B cell (primary cell): ENCODE data around the gene CNTNAP2. TPM values are rescaled to one million over a fixed set of nuclear protein-coding genes. Genes with fewer than 3 reads are reported as not detected.

Experiments
- ATAC-seq: fragments of 200-7000 bp; cut with Tn5 transposase; one replicate; pipeline ENCODE4 v1.10.0; 2021; ENCODE audit warnings: low read depth, mild to moderate bottlenecking, moderate number of reproducible peaks, moderate library complexity
- CTCF ChIA-PET: fragments of 350-600 bp; sonication (Branson Sonifier 250); formaldehyde crosslinking; loops from one replicate; lab custom pipeline; 2021; ENCODE audit warnings: antibody characterized with exemption, inconsistent platforms; lab: Charles Lee
- POLR2A ChIA-PET: fragments of 350-600 bp; sonication (Branson Sonifier 250); formaldehyde crosslinking; loops from one replicate; lab custom pipeline; 2021; ENCODE audit warnings: antibody characterized with exemption; lab: Charles Lee
- DNase-seq: peaks from one replicate; pipeline ENCODE4 v3.0.0; 2013
- H2AFZ ChIP-seq: 2 replicates; pipeline ENCODE4 v1.6.1; 2012; ENCODE audit warnings: mild to moderate bottlenecking, low read depth, low read length; ENCODE audit not compliant: insufficient read depth, poor library complexity, severe bottlenecking
- H3K27ac ChIP-seq, 2 donors: 1 replicate in 1 of 2; 2 replicates in 1 of 2; pipeline ENCODE4 v1.5.1; 2012 to 2013; ENCODE audit warnings: low read length in 2 of 2, mild to moderate bottlenecking in 2 of 2, moderate library complexity in 1 of 2
- H3K27me3 ChIP-seq, 4 experiments: fragments of 200-600 bp in 1 of 4; sonication (generic) in 1 of 4; replicated peaks in 1 of 4; 1 replicate in 2 of 4; 2 replicates in 2 of 4; pipeline versions ENCODE4 v1.6.1 to v1.7.0; 2013 to 2016; ENCODE audit warnings: low read length in 3 of 4, mild to moderate bottlenecking in 2 of 4, mixed read lengths in 1 of 4, moderate library complexity in 1 of 4; ENCODE audit not compliant: insufficient read depth in 4 of 4, control insufficient read depth in 3 of 4; ENCODE audit errors: control extremely low read depth in 1 of 4
- H3K36me3 ChIP-seq, 2 experiments: replicated peaks in 1 of 2; 1 replicate in 1 of 2; 2 replicates in 1 of 2; pipeline versions ENCODE4 v1.6.1 to v1.7.1; 2013; ENCODE audit warnings: low read length in 1 of 2; ENCODE audit not compliant: insufficient read depth in 2 of 2, control insufficient read depth in 1 of 2; ENCODE audit errors: control extremely low read depth in 1 of 2, extremely low read depth in 1 of 2
- H3K4me1 ChIP-seq, 2 donors: fragments of 200-600 bp in 1 of 2; sonication (generic) in 1 of 2; 1 replicate in 1 of 2; 2 replicates in 1 of 2; pipeline versions ENCODE4 v1.5.1 to v1.6.1; 2013 to 2017; ENCODE audit warnings: low read length in 2 of 2; ENCODE audit not compliant: control insufficient read depth in 2 of 2, insufficient read depth in 2 of 2
- H3K4me2 ChIP-seq: replicated peaks from 2 replicates; pipeline ENCODE3; 2012; ENCODE audit warnings: mild to moderate bottlenecking, low read depth, low read length; ENCODE audit not compliant: poor library complexity, severe bottlenecking
- H3K4me3 ChIP-seq, 5 experiments: fragments of 200-600 bp in 1 of 5; sonication (generic) in 1 of 5; 1 replicate in 3 of 5; 2 replicates in 2 of 5; pipeline versions ENCODE4 v1.5.1 to v1.7.0; 2011 to 2016; ENCODE audit warnings: low read length in 4 of 5, mild to moderate bottlenecking in 4 of 5, low read depth in 2 of 5, control low read depth in 1 of 5, moderate library complexity in 1 of 5; ENCODE audit not compliant: insufficient read depth in 1 of 5; ENCODE audit errors: control extremely low read depth in 1 of 5, extremely low read depth in 1 of 5
- H3K79me2 ChIP-seq: fragments of 200-600 bp; sonication (generic); one replicate; pipeline ENCODE4 v1.6.0; 2016; ENCODE audit warnings: low read length; ENCODE audit not compliant: control insufficient read depth, insufficient read depth
- H3K9ac ChIP-seq: fragments of 200-600 bp; sonication (generic); 2 replicates; pipeline ENCODE4 v1.6.1; 2017; ENCODE audit warnings: mild to moderate bottlenecking, low read length, moderate library complexity
- H3K9me3 ChIP-seq, 3 donors: one replicate each; pipeline versions ENCODE4 v1.6.1 to v1.7.1; 2013; ENCODE audit warnings: low read length in 2 of 3; ENCODE audit not compliant: control insufficient read depth in 2 of 3, insufficient read depth in 1 of 3; ENCODE audit errors: control extremely low read depth in 1 of 3
- H4K20me1 ChIP-seq: 2 replicates; pipeline ENCODE4 v1.6.0; 2012; ENCODE audit warnings: mild to moderate bottlenecking, low read length; ENCODE audit not compliant: insufficient read depth, control insufficient read depth, poor library complexity, severe bottlenecking
- H3K27ac Mint-ChIP-seq: one replicate; pipeline ENCODE4 v1.8.0; 2021; ENCODE audit warnings: mixed read lengths
- H3K27me3 Mint-ChIP-seq: one replicate; pipeline ENCODE4 v1.8.0; 2021; ENCODE audit warnings: mixed read lengths
- H3K4me1 Mint-ChIP-seq: one replicate; pipeline ENCODE4 v1.8.0; 2021; ENCODE audit warnings: mixed read lengths
- H3K4me3 Mint-ChIP-seq: one replicate; pipeline ENCODE4 v1.8.0; 2021; ENCODE audit warnings: mixed read lengths
- H3K9me3 Mint-ChIP-seq: one replicate; pipeline ENCODE4 v1.8.0; 2022; ENCODE audit warnings: mixed read lengths; ENCODE audit not compliant: insufficient read depth
- CTCF ChIP-seq: fragments of 200-600 bp; IDR thresholded peaks from one replicate; pipeline ENCODE4 v1.8.0; 2022; ENCODE audit warnings: antibody characterized with exemption, mild to moderate bottlenecking
- EZH2 ChIP-seq: IDR thresholded peaks from 2 replicates; pipeline ENCODE4 v1.6.1; 2012; ENCODE audit warnings: borderline replicate concordance, low read depth, mild to moderate bottlenecking, moderate library complexity, low read length; ENCODE audit not compliant: insufficient read depth, poor library complexity, severe bottlenecking
- WGBS: methylation state at CpG from one replicate; pipeline ENCODE4 v1.1.5; 2013; ENCODE audit warnings: missing lambda C conversion rate; ENCODE audit not compliant: insufficient coverage; 5-methylcytosine and 5-hydroxymethylcytosine counted together
- intact Hi-C: fragments of 100-400 bp; cut with micrococcal nuclease; formaldehyde crosslinking; loops from one replicate; pipeline ENCODE4 v1.10.0; 2022
- polyA plus RNA-seq: library from polyadenylated mRNA; depleted of rRNA; stranded (reverse); fragments of >200 nt; gene quantifications from 2 replicates; pipeline ENCODE4 v1.2.3, GENCODE V29; 2012
- total RNA-seq, 2 donors: library from RNA; stranded (reverse); fragments of 120-200 nt in 1 of 2; gene quantifications; 1 replicate in 1 of 2; 2 replicates in 1 of 2; pipeline versions ENCODE4 v1.2.3 to v1.2.4, GENCODE V29; 2013 to 2022

Gene CNTNAP2
- total and polyA plus RNA-seq, 2 donors (not counting 1 experiment from before 2014, with no cell fraction given), result 7.4 to 16.6 TPM

GRCh38 chr7:147771344-147771743 lies 1654.7 kb downstream of the CNTNAP2 start:
- Histone ChIP-seq H3K9me3 (no peaks in the 10 kb centered on the region), H3K36me3 (no peaks in the 10 kb centered on the region), H3K4me1 (no peaks in the 10 kb centered on the region), H4K20me1 (no peaks in the 10 kb centered on the region), H3K9ac (no peak overlapping the region), H3K4me3 (no peak overlapping the region), H3K4me2 (no peak overlapping the region), H3K27me3 (no peaks in the 10 kb centered on the region), H2AFZ (no peak overlapping the region), H3K27ac (no peak overlapping the region), H3K79me2 (no peaks in the 10 kb centered on the region)
- no CpG with 5 or more reads among the region's 3 CpGs for WGBS
- ATAC-seq (no peak), DNase-seq (no peak)
- ChIA-PET POLR2A (no interaction called here), CTCF (no interaction called here)
- Mint-ChIP-seq H3K27me3 (no peaks in the 10 kb centered on the region), H3K9me3 (no peaks in the 10 kb centered on the region), H3K27ac (no peak overlapping the region), H3K4me3 (no peak overlapping the region), H3K4me1 (no peaks in the 10 kb centered on the region)
- intact Hi-C loops, result no loop called here
- no peak for TF ChIP-seq CTCF
- TF ChIP-seq EZH2, result no peak

GRCh38 chr7:147774461-147774860 lies 1657.9 kb downstream of the CNTNAP2 start:
- no peak for ATAC-seq
- no peak overlapping the region for H2AFZ ChIP-seq
- Mint-ChIP-seq H3K4me1 (no peaks in the 10 kb centered on the region), H3K27me3 (no peaks in the 10 kb centered on the region), H3K4me3 (no peak overlapping the region), H3K9me3 (no peaks in the 10 kb centered on the region), H3K27ac (no peak overlapping the region)
- H3K36me3 ChIP-seq, result no peaks in the 10 kb centered on the region
- no peaks in the 10 kb centered on the region for H3K9me3 ChIP-seq
- H3K4me2 ChIP-seq, result no peak overlapping the region
- no peaks in the 10 kb centered on the region for H3K4me1 ChIP-seq
- no peaks in the 10 kb centered on the region for H4K20me1 ChIP-seq
- ChIA-PET CTCF (no interaction called here), POLR2A (no interaction called here)
- H3K79me2 ChIP-seq, result no peaks in the 10 kb centered on the region
- TF ChIP-seq EZH2 (no peak), CTCF (no peak)
- WGBS, result 92% methylated on average over 1 of the region's 2 CpGs
- no peak overlapping the region for H3K27ac ChIP-seq
- H3K27me3 ChIP-seq, result no peaks in the 10 kb centered on the region
- H3K9ac ChIP-seq, result no peak overlapping the region
- DNase-seq, result no peak
- intact Hi-C loops, result no loop called here
- H3K4me3 ChIP-seq, result no peak overlapping the region
